Measurements from ENCODE around the gene CDC42. TPM values are rescaled to one million over a fixed set of nuclear protein-coding genes. Genes with fewer than 3 reads are reported as not detected.

CDC42 gene
- total and polyA plus RNA-seq, 2 experiments from 2014 or later: 119 to 184 TPM

- TF ChIP-seq ZNF331 (CRISPR knock-in tag; IDR thresholded peaks at IDR 0.05; ENCODE audit: low read depth) (no peak), REST (IDR thresholded peaks at IDR 0.05; ENCODE audit: unreplicated experiment) (no peak), EZH2phosphoT487 (IDR thresholded peaks at IDR 0.05; ENCODE audit: unreplicated experiment) (no peak), ETS1 (IDR thresholded peaks at IDR 0.05) (no peak), JUNB (IDR thresholded peaks at IDR 0.05; ENCODE audit: unreplicated experiment) (no peak), EZH2 (IDR thresholded peaks at IDR 0.05; ENCODE audit: low read depth, unreplicated experiment) (no peak), ZNF462 (CRISPR knock-in tag; IDR thresholded peaks at IDR 0.05) (no peak), CTCF (conservative IDR thresholded peaks at IDR 0.05; ENCODE audit: low read depth in 2 of 2) (no peak), ZNF114 (CRISPR knock-in tag; IDR thresholded peaks at IDR 0.05) (no peak), CREB1 (CRISPR knock-in tag; IDR thresholded peaks at IDR 0.05; ENCODE audit: low read depth) (no peak)
- Histone ChIP-seq H3K36me3 (ENCODE audit: insufficient read depth) (no peaks in the 10 kb centered on the region; the same call in 1 of the 2 replicates), H3F3A (replicated peaks; ENCODE audit: low read depth) (no peaks in the 10 kb centered on the region), H3K9me2 (ENCODE audit: insufficient read depth) (no peaks in the 10 kb centered on the region), H2AFZ (no peak overlapping the region), H3K79me2 (replicated peaks; ENCODE audit: insufficient read depth) (peaks cover 27% of the 10 kb centered on the region), H3K4me1 (ENCODE audit: insufficient read depth) (no peaks in the 10 kb centered on the region; the same call in 1 of the 2 replicates), H4K20me1 (replicated peaks; ENCODE audit: insufficient read depth) (peaks cover 12% of the 10 kb centered on the region), H3K4me2 (no peak overlapping the region), H3K27me3 (ENCODE audit: insufficient read depth) (no peaks in the 10 kb centered on the region), H3K27ac (ENCODE audit: low read depth) (no peak overlapping the region), H3K4me3 (no peak overlapping the region)
- H3K4me1 Mint-ChIP-seq: peaks cover 12% of the 10 kb centered on the region
- no peak for DNase-seq (ENCODE audit: low spot score)
- H3K4me3 Mint-ChIP-seq: no peak overlapping the region
- no peak overlapping the region for H3K27ac Mint-ChIP-seq
- H3K9me3 Mint-ChIP-seq: no peaks in the 10 kb centered on the region
- no peaks in the 10 kb centered on the region for H3K27me3 Mint-ChIP-seq (ENCODE audit: insufficient read depth, low read depth, poor library complexity)
- peaks cover 6% of the 10 kb centered on the region; the same call in 1 of the 3 replicates for H3K36me3 Mint-ChIP-seq (ENCODE audit: low read depth)
- no peak for ATAC-seq
Observed at GRCh38 chr1:22104865-22105437, 52.4 kb downstream of the CDC42 start.
